ENCODE measurements around the gene PTPRR. TPM values are rescaled to one million over a fixed set of nuclear protein-coding genes. Genes with fewer than 3 reads are reported as not detected.
"Not testable (repeated sequence)": the region's sequence is repeated elsewhere in the genome, so short reads cannot be mapped to it uniquely, and the experiment has no call there.

The PTPRR gene
- total RNA-seq, 1 donor from 2014 or later: 1.2 TPM

GRCh38 chr12:70838127-70838526, 82.4 kb downstream of the PTPRR start:
- no peak for DNase-seq

- no peak for DNase-seq
Measured at GRCh38 chr12:70837026-70837425, 83.5 kb downstream of the PTPRR start.

GRCh38 chr12:70835948-70836347, 84.6 kb downstream of the PTPRR start:
- DNase-seq: no peak

GRCh38 chr12:70831543-70831942, 89.0 kb downstream of the PTPRR start:
- DNase-seq: no peak

- no peak for DNase-seq
Measured at GRCh38 chr12:70830221-70831061, 90.1 kb downstream of the PTPRR start.

DNA sequence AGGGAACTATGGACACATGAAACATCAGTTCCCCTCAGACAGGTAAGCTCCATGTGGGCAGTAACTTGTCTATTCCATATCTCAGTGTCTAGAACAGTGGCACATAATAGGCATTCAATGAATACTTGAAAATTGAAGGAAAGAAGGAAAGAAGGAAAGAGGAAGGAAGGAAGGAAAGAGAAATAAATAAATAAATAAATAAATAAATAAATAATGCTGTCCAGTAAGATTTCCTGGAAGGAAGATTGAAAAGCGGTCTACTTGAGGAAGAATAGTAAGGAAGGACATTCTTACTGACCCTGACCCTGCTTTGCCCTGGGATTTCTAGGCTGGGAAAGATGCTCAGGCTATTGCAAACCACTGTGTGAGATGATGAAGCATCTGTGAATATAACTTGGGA, 91.5 kb downstream of the PTPRR start:
- DNase-seq: no peak

DNA sequence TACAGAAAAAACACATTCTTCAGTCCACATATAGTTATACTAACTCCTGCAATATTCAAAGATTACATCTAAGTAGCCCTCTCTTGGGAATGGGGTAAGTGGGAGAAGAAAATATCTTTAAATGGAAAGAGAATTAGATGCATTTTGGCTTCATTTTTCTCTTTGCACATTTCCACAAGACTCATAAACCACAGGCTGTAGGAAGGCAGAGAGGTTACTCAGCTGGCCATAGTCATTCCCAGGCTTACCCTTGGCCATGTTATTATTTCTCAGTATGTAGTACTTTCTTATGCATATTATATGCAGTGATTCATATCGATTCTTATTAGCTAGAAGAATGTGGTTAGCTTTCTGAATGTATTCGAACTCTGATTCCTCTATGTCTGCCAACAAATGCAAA, 92.2 kb downstream of the PTPRR start:
- DNase-seq: no peak

DNA sequence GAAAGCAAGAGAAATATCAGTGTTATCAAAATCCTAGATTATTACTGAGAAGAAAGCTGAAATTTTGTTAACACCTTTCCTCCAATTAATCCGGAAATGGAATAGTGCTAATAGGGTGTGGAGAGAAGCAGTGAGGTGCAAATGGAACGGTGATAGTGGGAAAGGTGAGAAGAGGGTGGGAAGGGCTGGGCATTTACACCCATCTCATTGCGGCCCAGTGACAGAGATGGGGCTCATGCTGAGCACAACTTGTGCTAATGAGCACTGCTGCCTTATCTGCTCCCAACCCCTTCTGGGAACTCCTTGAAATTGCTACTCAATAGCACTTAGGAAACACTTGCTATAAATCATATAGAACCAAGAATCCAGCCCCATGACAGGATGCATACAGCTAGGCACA, 94.4 kb downstream of the PTPRR start:
- DNase-seq: no peak

- DNase-seq: no peak
Measured at GRCh38 chr12:70824511-70824910, 96.0 kb downstream of the PTPRR start.

GRCh38 chr12:70823182-70823976, 97.2 kb downstream of the PTPRR start:
- DNase-seq: no peak

GRCh38 chr12:70822412-70822811, 98.1 kb downstream of the PTPRR start:
- DNase-seq: no peak

GRCh38 chr12:70815971-70816391, 104.6 kb downstream of the PTPRR start:
- no peak for DNase-seq

DNA sequence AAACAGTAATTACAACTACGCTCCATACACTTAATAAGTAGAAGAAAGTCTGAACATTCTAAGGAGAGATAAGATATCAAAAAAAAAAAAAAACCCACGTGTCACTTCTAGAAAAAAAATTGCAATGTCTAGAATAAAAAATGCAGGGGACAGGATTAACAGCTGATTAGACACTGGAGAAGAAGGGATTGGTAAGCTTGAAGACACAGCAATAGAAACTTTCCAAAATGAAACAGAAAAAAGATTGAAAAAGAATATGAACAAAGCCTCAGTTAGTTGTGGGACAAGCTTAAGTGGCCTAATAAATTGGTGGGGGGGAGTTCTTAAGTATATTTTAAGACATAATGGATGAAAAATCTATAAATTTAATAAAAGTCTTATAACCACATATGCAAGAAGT, 105.5 kb downstream of the PTPRR start:
- DNase-seq: no peak

DNA sequence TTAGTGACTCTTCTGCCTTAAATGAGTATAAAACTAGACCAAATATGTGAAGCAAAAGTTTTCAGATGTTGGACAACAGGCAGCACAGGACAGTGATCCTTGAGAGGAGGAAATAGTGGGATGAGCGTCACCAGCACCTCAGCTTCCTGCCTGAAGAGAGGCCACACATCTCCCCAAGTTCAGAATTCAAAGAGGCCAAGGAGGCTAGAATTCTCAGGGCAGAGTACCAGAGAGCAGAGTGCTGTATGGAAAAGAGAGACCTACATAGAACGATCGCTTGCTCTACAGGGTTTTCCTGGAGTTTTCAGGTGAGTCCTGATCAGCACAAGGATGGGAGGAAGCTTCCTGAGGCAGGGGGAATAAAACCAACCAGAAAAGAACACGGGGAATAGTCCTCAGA, 107.0 kb downstream of the PTPRR start:
- no peak for DNase-seq

DNA sequence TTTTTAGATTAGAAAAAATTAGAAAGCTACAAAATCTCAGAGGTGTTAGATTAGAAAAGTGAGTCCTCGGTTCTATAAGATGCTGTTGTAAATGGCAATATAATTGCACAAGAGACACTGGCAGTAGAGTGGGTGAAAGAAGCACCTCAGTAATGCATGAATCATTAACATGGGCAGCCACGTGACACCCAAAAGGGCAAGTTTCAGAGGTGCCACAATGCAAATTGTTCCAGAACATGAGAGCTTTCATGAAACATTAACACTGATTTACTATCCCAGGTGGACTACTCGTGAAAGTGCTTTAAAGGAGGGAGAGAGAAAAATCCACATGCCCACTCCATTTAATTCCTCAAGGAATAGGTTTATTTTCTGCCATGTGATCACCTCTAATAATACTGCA, 108.4 kb downstream of the PTPRR start:
- no peak for DNase-seq

DNA sequence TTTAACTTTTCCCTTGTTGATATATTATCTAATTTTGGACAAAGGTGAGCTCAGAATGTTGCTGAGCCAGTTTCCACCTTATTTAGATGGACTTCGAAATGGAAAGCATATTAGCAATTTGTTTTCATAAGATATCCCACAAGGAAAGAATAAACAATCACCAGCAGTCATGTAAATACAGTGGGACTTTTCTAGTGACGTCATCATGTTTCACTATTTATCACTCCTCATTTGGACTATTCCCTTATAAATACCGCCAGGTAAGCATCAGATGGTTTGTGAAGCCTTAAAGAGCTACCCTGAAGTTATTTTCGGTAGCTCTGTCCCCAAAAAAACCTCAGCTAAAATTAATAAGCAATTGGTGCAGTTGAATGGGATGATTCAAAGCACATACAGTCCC, 110.7 kb downstream of the PTPRR start:
- no peak for DNase-seq

- DNase-seq: not testable (repeated sequence)
Measured at GRCh38 chr12:70807993-70808392, 112.5 kb downstream of the PTPRR start.

DNA sequence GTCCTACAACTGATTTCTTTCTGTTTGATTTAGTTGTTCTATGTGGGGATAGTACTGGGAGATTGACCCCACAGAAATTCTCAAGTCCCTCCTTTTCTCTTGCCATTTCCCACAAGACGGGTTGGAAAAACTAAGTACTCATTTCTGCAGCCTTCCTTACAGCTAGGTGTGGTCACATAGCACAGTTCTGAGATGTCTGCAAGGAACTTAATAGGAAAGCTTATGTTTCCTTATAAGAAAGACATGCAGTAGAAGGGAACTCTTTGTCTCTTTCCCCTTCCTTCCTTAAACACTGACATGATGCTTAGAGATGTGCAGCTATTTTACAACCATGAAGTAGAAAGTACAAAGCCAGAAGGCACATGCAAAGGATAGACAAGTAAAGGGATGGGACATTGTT, 113.7 kb downstream of the PTPRR start:
- no peak for DNase-seq

GRCh38 chr12:70806043-70806442, 114.5 kb downstream of the PTPRR start:
- DNase-seq: no peak

GRCh38 chr12:70798016-70798783, 122.3 kb downstream of the PTPRR start:
- DNase-seq: no peak

DNA sequence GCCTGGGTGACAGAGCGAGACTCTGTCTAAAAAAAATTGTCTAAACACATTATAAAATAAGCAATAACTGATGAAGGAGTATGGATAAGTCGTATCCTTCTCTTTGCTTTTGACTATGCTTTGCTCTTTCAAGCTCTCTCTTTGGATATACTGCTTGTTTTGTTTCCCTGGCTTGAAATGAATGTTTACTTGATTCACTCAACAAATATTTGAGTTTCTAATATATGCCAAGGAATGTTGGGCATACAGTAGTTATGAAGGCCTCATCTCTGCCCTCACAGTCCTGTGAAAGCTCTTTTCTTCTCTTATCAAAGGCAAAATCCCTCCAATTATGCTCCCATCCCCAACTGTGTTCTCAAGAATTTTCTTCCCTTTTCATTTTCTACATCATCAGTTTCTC, 123.5 kb downstream of the PTPRR start:
- DNase-seq: no peak

DNA sequence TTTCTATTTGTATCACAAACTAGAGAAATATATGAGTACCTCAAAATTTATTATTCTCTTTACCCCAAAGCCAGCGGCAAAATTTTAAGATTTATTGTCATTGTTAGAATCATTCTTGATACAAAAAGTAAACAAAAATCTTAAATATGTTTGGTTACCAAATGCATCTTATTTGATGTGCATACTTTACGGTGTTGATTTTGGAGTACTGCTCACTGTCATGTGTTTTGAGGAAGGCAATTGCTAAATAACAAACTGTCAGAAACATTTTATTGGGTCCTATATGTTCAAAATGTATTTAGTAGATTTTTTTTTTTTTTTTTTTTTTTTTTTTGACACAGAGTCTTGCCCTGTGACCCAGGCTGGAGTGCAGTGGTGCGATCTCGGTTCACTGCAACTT, 124.9 kb downstream of the PTPRR start:
- DNase-seq: no peak

- no peak for DNase-seq
Measured at GRCh38 chr12:70794131-70794530, 126.4 kb downstream of the PTPRR start.
